ENCODE measurements around the gene DGCR2. TPM values are rescaled to one million over a fixed set of nuclear protein-coding genes. Genes with fewer than 3 reads are reported as not detected.
"Not testable (repeated sequence)": the region's sequence is repeated elsewhere in the genome, so short reads cannot be mapped to it uniquely, and the experiment has no call there.

Gene DGCR2
- total RNA-seq, 2 experiments from 2014 or later = 29.7 to 30.8 TPM

- no peak overlapping the region for H3K27ac Mint-ChIP-seq
- ChIA-PET POLR2A (no interaction called here), CTCF (no interaction called here)
- no peaks in the 10 kb centered on the region for H3K9me3 Mint-ChIP-seq
- no peak overlapping the region for H3K4me3 Mint-ChIP-seq
- H3K36me3 Mint-ChIP-seq (ENCODE audit: low read depth) = no peaks in the 10 kb centered on the region
- no peak for DNase-seq
- peaks cover 2% of the 10 kb centered on the region for H3K4me1 Mint-ChIP-seq
- H3K27me3 Mint-ChIP-seq = peaks cover 16% of the 10 kb centered on the region
Observed at GRCh38 chr22:19019029-19019678, 103.1 kb downstream of the DGCR2 start.

GRCh38 chr22:19018256-19018655, 104.0 kb downstream of the DGCR2 start:
- H3K4me1 Mint-ChIP-seq = peaks cover 2% of the 10 kb centered on the region
- no peaks in the 10 kb centered on the region for H3K36me3 Mint-ChIP-seq (ENCODE audit: low read depth)
- H3K9me3 Mint-ChIP-seq = no peaks in the 10 kb centered on the region
- POLR2A ChIA-PET = no interaction called here
- peaks cover 16% of the 10 kb centered on the region for H3K27me3 Mint-ChIP-seq
- no peak for DNase-seq
- no peak overlapping the region for H3K27ac Mint-ChIP-seq
- H3K4me3 Mint-ChIP-seq = no peak overlapping the region
- CTCF ChIA-PET = no interaction called here

GRCh38 chr22:19016081-19016766, 106.0 kb downstream of the DGCR2 start:
- no peaks in the 10 kb centered on the region for H3K4me1 Mint-ChIP-seq
- no peaks in the 10 kb centered on the region for H3K36me3 Mint-ChIP-seq (ENCODE audit: low read depth)
- no peak overlapping the region for H3K27ac Mint-ChIP-seq
- H3K27me3 Mint-ChIP-seq = peaks cover 18% of the 10 kb centered on the region
- H3K4me3 Mint-ChIP-seq = no peak overlapping the region
- POLR2A ChIA-PET = no interaction called here
- CTCF ChIA-PET = no interaction called here
- no peaks in the 10 kb centered on the region for H3K9me3 Mint-ChIP-seq
- no peak for DNase-seq

- POLR2A ChIA-PET = no interaction called here
Observed at GRCh38 chr22:19014886-19015285, 107.3 kb downstream of the DGCR2 start.

GRCh38 chr22:19013881-19014598, 108.2 kb downstream of the DGCR2 start:
- H3K27ac Mint-ChIP-seq; H3K4me3 Mint-ChIP-seq; H3K4me1 Mint-ChIP-seq; H3K9me3 Mint-ChIP-seq; POLR2A ChIA-PET; CTCF ChIA-PET; DNase-seq; H3K36me3 Mint-ChIP-seq (ENCODE audit: low read depth): not testable (repeated sequence)
- peaks cover 13% of the 10 kb centered on the region for H3K27me3 Mint-ChIP-seq

More at GRCh38 chr22:19014886-19015285, 107.3 kb downstream of the DGCR2 start:
- no peak overlapping the region for H3K27ac Mint-ChIP-seq
- no peak overlapping the region for H3K4me3 Mint-ChIP-seq
- H3K36me3 Mint-ChIP-seq (ENCODE audit: low read depth) = no peaks in the 10 kb centered on the region
- CTCF ChIA-PET = no interaction called here
- no peaks in the 10 kb centered on the region for H3K9me3 Mint-ChIP-seq
- H3K4me1 Mint-ChIP-seq = no peaks in the 10 kb centered on the region
- no peak for DNase-seq
- H3K27me3 Mint-ChIP-seq = peaks cover 12% of the 10 kb centered on the region

- H3K4me3 Mint-ChIP-seq; H3K9me3 Mint-ChIP-seq; CTCF ChIA-PET; POLR2A ChIA-PET; H3K4me1 Mint-ChIP-seq; H3K27ac Mint-ChIP-seq; H3K36me3 Mint-ChIP-seq (ENCODE audit: low read depth); DNase-seq: not testable (repeated sequence)
- peaks cover 13% of the 10 kb centered on the region for H3K27me3 Mint-ChIP-seq
Observed at GRCh38 chr22:19013411-19013810, 108.8 kb downstream of the DGCR2 start.

GRCh38 chr22:19012308-19012986, 109.8 kb downstream of the DGCR2 start:
- no peaks in the 10 kb centered on the region for H3K36me3 Mint-ChIP-seq (ENCODE audit: low read depth)
- peaks cover 12% of the 10 kb centered on the region for H3K27me3 Mint-ChIP-seq
- no peak for DNase-seq
- POLR2A ChIA-PET = no interaction called here
- no peak overlapping the region for H3K4me3 Mint-ChIP-seq
- H3K4me1 Mint-ChIP-seq = no peaks in the 10 kb centered on the region
- no peaks in the 10 kb centered on the region for H3K9me3 Mint-ChIP-seq
- CTCF ChIA-PET = no interaction called here
- H3K27ac Mint-ChIP-seq = no peak overlapping the region

- CTCF ChIA-PET; DNase-seq; H3K9me3 Mint-ChIP-seq; POLR2A ChIA-PET; H3K36me3 Mint-ChIP-seq (ENCODE audit: low read depth); H3K4me1 Mint-ChIP-seq; H3K4me3 Mint-ChIP-seq; H3K27ac Mint-ChIP-seq: not testable (repeated sequence)
- peaks cover 14% of the 10 kb centered on the region for H3K27me3 Mint-ChIP-seq
Observed at GRCh38 chr22:19011611-19012010, 110.6 kb downstream of the DGCR2 start.

- no peaks in the 10 kb centered on the region for H3K4me1 Mint-ChIP-seq
- no peaks in the 10 kb centered on the region for H3K36me3 Mint-ChIP-seq (ENCODE audit: low read depth)
- POLR2A ChIA-PET = no interaction called here
- no peak for DNase-seq
- H3K9me3 Mint-ChIP-seq = no peaks in the 10 kb centered on the region
- CTCF ChIA-PET = no interaction called here
- H3K27ac Mint-ChIP-seq = no peak overlapping the region
- H3K27me3 Mint-ChIP-seq = peaks cover 14% of the 10 kb centered on the region
- no peak overlapping the region for H3K4me3 Mint-ChIP-seq
Observed at GRCh38 chr22:19011075-19011474, 111.1 kb downstream of the DGCR2 start.

- no peaks in the 10 kb centered on the region for H3K4me1 Mint-ChIP-seq
- peaks cover 31% of the 10 kb centered on the region for H3K27me3 Mint-ChIP-seq
- no peaks in the 10 kb centered on the region for H3K9me3 Mint-ChIP-seq
- ChIA-PET POLR2A (no interaction called here), CTCF (no interaction called here)
- H3K4me3 Mint-ChIP-seq = no peak overlapping the region
- H3K36me3 Mint-ChIP-seq (ENCODE audit: low read depth) = no peaks in the 10 kb centered on the region
- DNase-seq = no peak
- H3K27ac Mint-ChIP-seq = no peak overlapping the region
Observed at GRCh38 chr22:19005905-19006304, 116.3 kb downstream of the DGCR2 start.

- Mint-ChIP-seq H3K4me1 (no peaks in the 10 kb centered on the region), H3K9me3 (no peaks in the 10 kb centered on the region), H3K27ac (no peak overlapping the region), H3K36me3 (ENCODE audit: low read depth) (no peaks in the 10 kb centered on the region), H3K4me3 (no peak overlapping the region), H3K27me3 (peaks cover 31% of the 10 kb centered on the region)
- CTCF ChIA-PET = no interaction called here
- DNase-seq = no peak
- POLR2A ChIA-PET = no interaction called here
Observed at GRCh38 chr22:19004471-19004870, 117.7 kb downstream of the DGCR2 start.

GRCh38 chr22:19003508-19003907, 118.7 kb downstream of the DGCR2 start:
- ChIA-PET CTCF (no interaction called here), POLR2A (no interaction called here)
- no peaks in the 10 kb centered on the region for H3K4me1 Mint-ChIP-seq
- DNase-seq = no peak
- H3K4me3 Mint-ChIP-seq = no peak overlapping the region
- H3K27ac Mint-ChIP-seq = no peak overlapping the region
- H3K36me3 Mint-ChIP-seq (ENCODE audit: low read depth) = no peaks in the 10 kb centered on the region
- peaks cover 35% of the 10 kb centered on the region for H3K27me3 Mint-ChIP-seq
- no peaks in the 10 kb centered on the region for H3K9me3 Mint-ChIP-seq

GRCh38 chr22:19002684-19003038, 119.6 kb downstream of the DGCR2 start:
- no peak for DNase-seq
- no peaks in the 10 kb centered on the region for H3K36me3 Mint-ChIP-seq (ENCODE audit: low read depth)
- H3K9me3 Mint-ChIP-seq = no peaks in the 10 kb centered on the region
- H3K27me3 Mint-ChIP-seq = peaks cover 37% of the 10 kb centered on the region
- CTCF ChIA-PET = interaction anchor here (0.5 kb wide), 1 partner anchor 82 kb away, joined by 3 read pairs; no protein-coding TSS in a partner anchor
- no peak overlapping the region for H3K4me3 Mint-ChIP-seq
- H3K27ac Mint-ChIP-seq = no peak overlapping the region
- POLR2A ChIA-PET = no interaction called here
- H3K4me1 Mint-ChIP-seq = no peaks in the 10 kb centered on the region

Data from activated CD4-positive, alpha-beta memory T cell treated with anti-CD3 and anti-CD28 coated beads, Interleukin-2, amount 10 ng/mL, durations not matched to agents 7 days and 5 days (primary cell).